Hippocampal formation (tissue), 2 donors: Measurements from ENCODE around the gene ZNF555.
"Not testable (repeated sequence)": the region's sequence is repeated elsewhere in the genome, so short reads cannot be mapped to it uniquely, and the experiment has no call there.

ENCODE experiments used
- DNase-seq, 2 donors: peaks; one replicate each; lab custom pipeline; 2025; lab: John Stamatoyannopoulos, UW

ZNF555 gene

GRCh38 chr19:2840794-2841791, at the start of gene ZNF555:
TSS of gene ZNF555 (plus strand) at chr19:2841475. CDS start at chr19:2841573, 98 bp downstream.
- DNase-seq = peak; percentile 98 to 100

GRCh38 chr19:2791876-2792275, 49.4 kb upstream of the ZNF555 start:
- no peak for DNase-seq

GRCh38 chr19:2792666-2793065, 48.6 kb upstream of the ZNF555 start:
- not testable (repeated sequence) for DNase-seq

- DNase-seq = no peak
Observed at GRCh38 chr19:2793126-2793525, 48.1 kb upstream of the ZNF555 start.

- no peak for DNase-seq
Observed at GRCh38 chr19:2793577-2793976, 47.7 kb upstream of the ZNF555 start.

GRCh38 chr19:2795827-2796658, 45.2 kb upstream of the ZNF555 start:
- no peak for DNase-seq

GRCh38 chr19:2796659-2797266, 44.5 kb upstream of the ZNF555 start:
- no peak for DNase-seq

GRCh38 chr19:2797280-2797679, 44.0 kb upstream of the ZNF555 start:
- no peak for DNase-seq

GRCh38 chr19:2798158-2798685, 43.1 kb upstream of the ZNF555 start:
- no peak for DNase-seq

GRCh38 chr19:2798733-2799132, 42.5 kb upstream of the ZNF555 start:
- no peak for DNase-seq

GRCh38 chr19:2799273-2800020, 41.8 kb upstream of the ZNF555 start:
- no peak for DNase-seq

- no peak for DNase-seq
Observed at GRCh38 chr19:2800506-2800905, 40.8 kb upstream of the ZNF555 start.

GRCh38 chr19:2802826-2803225, 38.4 kb upstream of the ZNF555 start:
- no peak for DNase-seq

- DNase-seq = no peak
Observed at GRCh38 chr19:2803486-2804155, 37.7 kb upstream of the ZNF555 start.

- no peak for DNase-seq
Observed at GRCh38 chr19:2804156-2805004, 36.9 kb upstream of the ZNF555 start.

GRCh38 chr19:2805261-2805900, 35.9 kb upstream of the ZNF555 start:
- DNase-seq = no peak

GRCh38 chr19:2805991-2806649, 35.2 kb upstream of the ZNF555 start:
- DNase-seq = no peak

GRCh38 chr19:2806736-2807378, 34.4 kb upstream of the ZNF555 start:
- DNase-seq = no peak
